GM08714 (cell line): ENCODE measurements around the gene ADAM23.

ENCODE experiments used
- H3K4me3 ChIP-seq: fragments of 200-500 bp; sonication (Bioruptor generic); 2 replicates; pipeline ENCODE4 v1.5.1; 2014; ENCODE audit warnings: mild to moderate bottlenecking, low read length, inconsistent platforms
- ZNF274 ChIP-seq: IDR thresholded peaks from 2 replicates; pipeline ENCODE4 v1.6.1; 2012; ENCODE audit warnings: mild to moderate bottlenecking, low read depth, low read length

Gene ADAM23

DNA sequence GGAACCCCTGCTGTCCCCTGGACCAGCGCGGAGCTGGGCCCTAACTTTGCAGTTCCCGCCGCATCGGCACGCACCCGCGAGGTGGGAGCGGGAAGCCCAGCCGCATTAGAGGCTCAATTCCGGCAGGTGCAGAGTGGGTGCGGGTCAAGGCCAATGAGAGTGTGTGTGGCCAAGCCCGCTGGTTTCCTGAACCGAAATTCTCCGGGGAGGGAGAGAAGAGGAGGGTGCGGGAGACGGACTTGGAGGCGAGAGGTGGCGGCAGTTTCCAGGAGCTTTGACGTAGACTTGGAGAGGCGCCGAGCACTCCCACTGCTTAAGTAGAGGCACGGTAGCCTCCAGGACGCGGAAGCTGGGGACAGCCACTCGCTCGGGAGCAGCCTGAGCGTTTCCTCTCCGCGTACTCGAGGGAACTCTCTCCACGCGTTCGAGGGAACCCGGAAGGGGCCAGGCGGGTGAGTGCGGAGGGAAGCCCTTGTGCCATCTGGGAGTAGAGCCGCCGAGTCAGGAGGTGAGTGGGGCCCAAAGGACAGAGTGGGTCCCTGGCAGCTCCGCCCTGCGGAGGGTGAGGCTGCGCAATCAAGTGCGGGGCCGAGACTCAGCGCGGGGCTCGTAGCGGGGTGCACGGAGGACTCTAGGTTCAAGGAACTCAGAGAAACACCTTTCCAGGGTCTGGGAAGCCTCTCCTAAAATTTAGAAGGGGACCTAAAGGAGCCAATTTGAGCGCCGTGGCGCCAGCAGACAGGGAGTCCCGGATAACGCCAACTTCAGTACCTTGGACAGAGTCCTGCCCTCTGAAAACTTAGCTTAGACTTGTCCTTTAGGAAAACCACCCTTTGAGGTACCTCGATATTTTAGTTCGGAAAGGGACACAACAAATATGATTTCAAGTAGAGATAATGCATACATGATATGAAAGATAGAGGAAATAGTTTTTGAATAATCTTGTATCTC, 199.0 kb downstream of the ADAM23 start, which contains the start of gene FAM237A:
FAM237A (plus strand) TSS at position 413 of the 951 bp plus-strand sequence. CDS start 1,750 bp downstream, outside the sequence.
- TF ChIP-seq ZNF274 = no peak
- H3K4me3 ChIP-seq = no peak within 1 kb of the TSS

DNA sequence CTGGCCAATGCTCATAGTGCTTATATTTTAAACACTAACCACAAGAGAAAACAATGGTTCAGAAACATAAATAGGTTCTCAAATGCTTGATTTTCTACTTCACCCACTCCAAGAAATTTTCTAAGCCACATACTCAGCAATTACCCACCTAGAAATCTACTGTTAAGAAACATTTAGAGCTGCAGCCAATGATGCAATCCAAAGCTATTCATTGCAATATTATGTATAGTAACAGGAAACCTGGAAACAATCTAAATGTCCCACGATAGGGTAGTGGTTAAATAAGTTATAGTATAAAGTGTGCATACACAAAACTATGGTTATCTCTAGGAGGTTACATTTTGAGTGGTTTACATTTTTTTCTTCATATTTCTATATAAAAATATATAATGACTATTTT, 204.7 kb downstream of the ADAM23 start:
- no peak for TF ChIP-seq ZNF274
- H3K4me3 ChIP-seq = no peak overlapping the region

DNA sequence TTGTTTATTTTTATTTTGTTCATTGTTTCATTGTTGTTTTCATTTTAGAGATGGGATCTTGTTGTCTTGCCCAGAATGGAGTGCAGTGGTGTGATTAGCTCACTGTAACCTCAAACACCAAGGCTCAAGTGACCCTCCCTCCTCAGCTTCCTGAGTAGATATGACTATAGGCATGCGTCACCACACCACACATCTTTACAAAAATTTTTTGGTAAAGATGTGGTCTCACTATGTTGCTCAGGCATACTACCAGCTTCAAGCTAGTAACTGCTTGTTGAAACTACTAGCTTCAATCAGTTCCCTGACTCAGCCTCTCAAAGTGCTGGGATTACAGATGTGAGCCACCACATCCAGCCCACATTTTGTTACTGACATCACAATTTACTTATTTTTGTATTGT, 213.8 kb downstream of the ADAM23 start:
- no peak overlapping the region for H3K4me3 ChIP-seq
- no peak for TF ChIP-seq ZNF274

DNA sequence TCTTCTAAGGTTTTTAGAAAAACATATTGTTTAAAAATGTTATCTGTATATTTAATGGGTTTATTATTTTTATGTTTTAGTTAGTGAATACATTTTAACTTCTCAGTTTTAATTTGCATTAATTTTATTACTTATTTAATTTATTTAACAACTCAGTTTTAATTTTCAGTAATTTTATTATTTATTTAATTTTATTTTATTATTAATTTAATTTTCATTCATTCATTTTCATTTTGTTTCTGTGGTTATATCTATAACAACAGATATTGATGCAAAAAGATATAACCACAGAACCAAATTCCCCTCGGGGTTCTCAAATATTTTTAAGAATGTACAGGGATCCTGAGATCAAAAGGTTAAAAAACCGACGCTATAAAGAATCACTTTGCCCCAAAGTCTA, 221.9 kb downstream of the ADAM23 start:
- TF ChIP-seq ZNF274 = no peak

More for the DNA sequence above, 221.9 kb downstream of the ADAM23 start:
- H3K4me3 ChIP-seq = no peak overlapping the region
